Bronchial epithelial cell (primary cell): ENCODE measurements around the gene TBX19. TPM values are rescaled to one million over a fixed set of nuclear protein-coding genes. Genes with fewer than 3 reads are reported as not detected.
A peak's percentile ranks its signal among the peaks of the same experiment; 100 is the strongest.
"Not testable (repeated sequence)": the region's sequence is repeated elsewhere in the genome, so short reads cannot be mapped to it uniquely, and the experiment has no call there.

Source experiments
- DNase-seq: peaks from one replicate; pipeline ENCODE4 v3.0.0-alpha.2; 2010; ENCODE audit warnings: low read depth
- FAIRE-seq: peaks from 2 replicates; lab custom pipeline; 2011; peaks lifted over from hg19 to GRCh38; lab: Jason Lieb, UNC
- H3K27me3 ChIP-seq: 2 replicates; pipeline ENCODE4 v1.5.1; 2011; ENCODE audit warnings: low read length; ENCODE audit not compliant: control insufficient read depth, insufficient read depth
- H3K36me3 ChIP-seq: 2 replicates; pipeline ENCODE4 v1.5.1; 2011; ENCODE audit warnings: low read length; ENCODE audit not compliant: control insufficient read depth, insufficient read depth
- H3K4me3 ChIP-seq: 2 replicates; pipeline ENCODE4 v1.5.1; 2011; ENCODE audit warnings: mild to moderate bottlenecking, low read depth, low read length, control low read depth
- CTCF ChIP-seq: IDR thresholded peaks from 2 replicates; pipeline ENCODE4 v1.5.1; 2011; ENCODE audit warnings: mild to moderate bottlenecking, moderate library complexity, low read length, control low read depth, inconsistent platforms; ENCODE audit not compliant: insufficient read depth, severe bottlenecking
- total RNA-seq: library from RNA; depleted of rRNA; stranded (reverse); fragments of >200 nt; gene quantifications from 2 replicates; pipeline ENCODE4 v1.2.1, GENCODE V29; 2014

The TBX19 gene
- total RNA-seq, 1 donor from 2014 or later: 0.79 TPM

- no peaks in the 10 kb centered on the region for H3K27me3 ChIP-seq
- TF ChIP-seq CTCF: peak; percentile 15
Observed at GRCh38 chr1:168343566-168343965, 62.9 kb downstream of the TBX19 start.

DNA sequence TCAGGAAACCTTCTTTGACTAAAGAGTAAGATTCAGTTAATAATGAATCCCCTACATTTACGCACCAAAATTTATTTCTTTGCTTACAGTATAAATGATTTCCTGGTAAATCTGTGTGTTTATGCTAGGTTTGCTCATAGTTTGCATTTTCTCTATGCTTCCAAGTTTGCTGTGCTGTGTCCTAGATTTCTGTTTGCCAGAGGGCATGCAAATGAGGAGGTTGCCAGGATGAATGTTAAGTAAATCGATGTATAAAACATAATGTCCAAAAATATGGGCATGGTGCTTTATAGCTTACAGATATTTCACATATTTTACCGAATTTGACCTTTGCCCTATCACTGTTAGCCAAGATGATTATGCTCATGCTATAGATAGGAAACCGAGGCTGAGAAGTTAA is 63.8 kb downstream of the TBX19 start:
- TF ChIP-seq CTCF: no peak

More at GRCh38 chr1:168343566-168343965, 62.9 kb downstream of the TBX19 start:
- FAIRE-seq (no peak), DNase-seq (no peak)
- H3K36me3 ChIP-seq: no peaks in the 10 kb centered on the region
- no peak overlapping the region for H3K4me3 ChIP-seq

DNA sequence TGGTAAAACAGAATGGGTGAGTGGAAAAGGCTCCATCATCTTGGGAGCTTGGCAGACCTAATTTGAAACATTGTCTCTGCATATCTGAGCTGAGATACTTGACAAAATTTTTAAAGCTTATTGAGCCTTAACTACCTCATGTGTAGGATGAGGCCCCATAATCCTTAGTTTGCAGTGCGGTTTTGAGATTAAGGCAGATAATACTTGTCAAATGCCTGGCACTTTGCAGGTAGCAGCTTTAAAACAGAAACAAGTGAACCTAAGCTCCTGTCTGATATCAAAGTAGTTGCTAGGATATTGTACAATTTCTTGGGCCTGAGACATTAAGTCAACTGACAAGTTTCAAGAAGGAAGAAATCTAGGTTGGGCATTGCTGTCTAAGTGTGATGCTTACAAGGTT is 65.3 kb downstream of the TBX19 start:
- FAIRE-seq (no peak), DNase-seq (no peak)
- no peaks in the 10 kb centered on the region for H3K27me3 ChIP-seq
- no peak for TF ChIP-seq CTCF
- H3K36me3 ChIP-seq: no peaks in the 10 kb centered on the region
- H3K4me3 ChIP-seq: no peak overlapping the region

More for the DNA sequence above, 63.8 kb downstream of the TBX19 start:
- DNase-seq (no peak), FAIRE-seq (no peak)
- Histone ChIP-seq H3K27me3 (no peaks in the 10 kb centered on the region), H3K36me3 (no peaks in the 10 kb centered on the region), H3K4me3 (no peak overlapping the region)

- FAIRE-seq: no peak
- Histone ChIP-seq H3K4me3 (no peak overlapping the region), H3K27me3 (no peaks in the 10 kb centered on the region), H3K36me3 (no peaks in the 10 kb centered on the region)
- DNase-seq: no peak
- TF ChIP-seq CTCF: no peak
Observed at GRCh38 chr1:168347630-168348029, 67.0 kb downstream of the TBX19 start.

DNA sequence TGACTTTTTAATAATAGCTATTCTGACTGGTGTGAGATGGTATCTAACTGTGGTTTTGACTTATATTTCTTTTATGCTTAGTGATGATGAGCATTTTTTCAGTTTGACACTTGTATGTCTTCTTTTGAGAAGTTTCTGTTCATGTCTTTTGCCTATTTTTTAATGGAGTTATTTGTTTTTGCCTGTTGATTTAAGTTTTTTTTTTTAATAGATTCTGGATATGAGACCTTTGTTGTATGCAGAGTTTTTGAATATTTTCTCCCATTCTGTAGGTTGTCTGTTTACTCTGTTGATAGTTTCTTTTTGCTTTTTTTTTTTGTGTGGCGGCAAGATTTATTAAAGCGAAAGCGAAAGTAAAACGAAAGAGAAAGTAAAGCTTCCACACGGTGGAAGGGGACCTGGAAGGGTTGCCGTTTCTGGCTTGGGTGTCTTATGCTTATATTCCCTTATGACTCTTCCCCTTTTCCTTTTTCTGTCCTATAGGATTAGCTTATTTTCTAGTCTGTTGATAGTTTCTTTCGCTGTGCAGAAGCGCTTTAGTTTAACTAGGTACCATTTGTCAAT is 67.6 kb downstream of the TBX19 start:
- FAIRE-seq: no peak
- no peaks in the 10 kb centered on the region for H3K27me3 ChIP-seq
- no peaks in the 10 kb centered on the region for H3K36me3 ChIP-seq
- TF ChIP-seq CTCF: no peak
- H3K4me3 ChIP-seq: no peak overlapping the region
- DNase-seq: no peak

DNA sequence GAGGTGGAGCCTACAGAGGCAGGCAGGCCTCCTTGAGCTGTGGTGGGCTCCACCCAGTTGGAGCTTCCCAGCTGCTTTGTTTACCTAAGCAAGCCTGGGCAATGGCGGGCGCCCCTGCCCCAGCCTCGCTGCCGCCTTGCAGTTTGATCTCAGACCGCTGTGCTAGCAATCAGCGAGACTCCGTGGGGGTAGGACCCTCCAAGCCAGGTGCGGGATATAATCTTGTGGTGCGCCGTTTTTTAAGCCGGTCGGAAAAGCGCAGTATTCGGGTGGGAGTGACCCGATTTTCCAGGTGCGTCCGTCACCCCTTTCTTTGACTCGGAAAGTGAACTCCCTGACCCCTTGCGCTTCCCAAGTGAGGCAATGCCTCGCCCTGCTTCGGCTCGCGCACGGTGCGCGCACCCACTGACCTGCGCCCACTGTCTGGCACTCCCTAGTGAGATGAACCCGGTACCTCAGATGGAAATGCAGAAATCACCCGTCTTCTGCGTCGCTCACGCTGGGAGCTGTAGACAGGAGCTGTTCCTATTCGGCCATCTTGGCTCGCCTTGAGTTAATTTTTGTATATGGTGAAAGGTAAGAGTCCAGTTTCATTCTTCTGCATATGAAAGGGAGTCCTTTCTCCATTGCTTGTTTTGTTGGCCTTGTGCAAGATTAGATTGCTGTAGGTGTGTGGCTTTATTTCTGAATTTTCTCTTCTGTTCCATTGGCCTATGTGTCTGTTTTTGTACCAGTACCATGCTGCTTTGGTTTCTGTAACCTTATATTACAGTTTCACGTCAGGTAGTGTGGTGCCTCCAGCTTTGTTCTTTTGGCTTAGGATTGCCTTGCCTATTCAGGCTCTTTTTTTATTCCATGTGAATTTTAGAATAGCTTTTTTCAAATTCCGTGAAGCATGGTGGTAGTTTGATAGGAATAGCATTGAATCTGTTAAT is 73.9 kb downstream of the TBX19 start:
- not testable (repeated sequence) for FAIRE-seq

More for the DNA sequence above, 73.9 kb downstream of the TBX19 start:
- H3K36me3 ChIP-seq, DNase-seq, H3K27me3 ChIP-seq, H3K4me3 ChIP-seq: not testable (repeated sequence)
